ENCODE results near the gene KIDINS220. TPM values are rescaled to one million over a fixed set of nuclear protein-coding genes. Genes with fewer than 3 reads are reported as not detected.

The KIDINS220 gene
- total RNA-seq, 2 donors from 2014 or later, result 37.1 to 51.0 TPM

- no peak for TF ChIP-seq CTCF (IDR thresholded peaks at IDR 0.05)
- no peaks in the 10 kb centered on the region for H3K9me3 ChIP-seq
Observed at GRCh38 chr2:8799004-8799403, 38.4 kb downstream of the KIDINS220 start.

GRCh38 chr2:8798393-8798792 is 39.0 kb downstream of the KIDINS220 start:
- Histone ChIP-seq H3K27me3 (no peaks in the 10 kb centered on the region), H3K4me1 (no peaks in the 10 kb centered on the region), H3K9ac (ENCODE audit: low read depth in 2 of 2, low read length in 2 of 2) (no peak overlapping the region), H3K9me3 (no peaks in the 10 kb centered on the region), H3K36me3 (peaks cover 7% of the 10 kb centered on the region), H3K4me3 (no peak overlapping the region), H3K27ac (no peak overlapping the region)
- no peak for TF ChIP-seq CTCF (IDR thresholded peaks at IDR 0.05)
- intact Hi-C loops (cut with DNase I), result no loop called here
- no peak for DNase-seq

More at GRCh38 chr2:8799004-8799403, 38.4 kb downstream of the KIDINS220 start:
- no peaks in the 10 kb centered on the region for H3K27me3 ChIP-seq
- intact Hi-C loops (cut with DNase I), result no loop called here
- no peak for DNase-seq
- H3K36me3 ChIP-seq, result peaks cover 7% of the 10 kb centered on the region
- no peaks in the 10 kb centered on the region for H3K4me1 ChIP-seq
- no peak overlapping the region for H3K9ac ChIP-seq (ENCODE audit: low read depth in 2 of 2, low read length in 2 of 2)
- no peak overlapping the region for H3K27ac ChIP-seq
- H3K4me3 ChIP-seq, result no peak overlapping the region

DNA sequence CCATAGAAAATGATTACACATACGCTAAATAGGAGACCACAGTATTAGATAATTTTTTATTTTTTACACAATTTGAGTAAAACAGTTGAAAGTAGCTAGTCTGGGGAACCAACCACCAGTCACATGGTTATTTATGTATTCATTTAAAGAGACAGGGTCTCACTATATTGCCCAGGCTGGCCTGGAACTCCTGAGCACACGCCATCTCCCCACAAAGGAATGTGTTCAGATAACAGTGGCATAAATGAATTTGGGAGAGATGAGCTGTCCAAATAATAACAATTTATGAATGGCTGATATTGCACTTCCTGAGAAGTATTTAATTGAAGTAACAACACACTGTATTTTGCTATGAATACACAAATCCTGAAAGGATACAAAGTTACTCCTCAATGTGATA is 39.7 kb downstream of the KIDINS220 start:
- Histone ChIP-seq H3K9ac (ENCODE audit: low read depth in 2 of 2, low read length in 2 of 2) (no peak overlapping the region), H3K27me3 (no peaks in the 10 kb centered on the region), H3K4me1 (no peaks in the 10 kb centered on the region), H3K36me3 (peaks cover 7% of the 10 kb centered on the region), H3K27ac (no peak overlapping the region), H3K4me3 (no peak overlapping the region), H3K9me3 (no peaks in the 10 kb centered on the region)
- intact Hi-C loops (cut with DNase I), result no loop called here
- no peak for DNase-seq
- TF ChIP-seq CTCF (IDR thresholded peaks at IDR 0.05), result no peak

GRCh38 chr2:8796878-8797550 is 40.4 kb downstream of the KIDINS220 start:
- Histone ChIP-seq H3K27ac (no peak overlapping the region), H3K4me3 (no peak overlapping the region), H3K9me3 (no peaks in the 10 kb centered on the region), H3K36me3 (peaks cover 7% of the 10 kb centered on the region), H3K9ac (ENCODE audit: low read depth in 2 of 2, low read length in 2 of 2) (no peak overlapping the region), H3K27me3 (no peaks in the 10 kb centered on the region), H3K4me1 (no peaks in the 10 kb centered on the region)
- TF ChIP-seq CTCF (IDR thresholded peaks at IDR 0.05), result no peak
- intact Hi-C loops (cut with DNase I), result no loop called here
- DNase-seq, result no peak

- H3K27ac ChIP-seq, result no peak overlapping the region
- no peak for DNase-seq
- H3K9me3 ChIP-seq, result no peaks in the 10 kb centered on the region
- H3K9ac ChIP-seq (ENCODE audit: low read depth in 2 of 2, low read length in 2 of 2), result no peak overlapping the region
- peaks cover 7% of the 10 kb centered on the region for H3K36me3 ChIP-seq
- intact Hi-C loops (cut with DNase I), result no loop called here
- no peaks in the 10 kb centered on the region for H3K27me3 ChIP-seq
- no peaks in the 10 kb centered on the region for H3K4me1 ChIP-seq
- no peak for TF ChIP-seq CTCF (IDR thresholded peaks at IDR 0.05)
- H3K4me3 ChIP-seq, result no peak overlapping the region
Observed at GRCh38 chr2:8796315-8796848, 41.0 kb downstream of the KIDINS220 start.
